Measurements from ENCODE around the gene FANK1.

The FANK1 gene

GRCh38 chr10:125962200-125962599 lies 65.8 kb downstream of the FANK1 start:
- TF ChIP-seq BACH2 (CRISPR knock-in tag; IDR thresholded peaks at IDR 0.05; ENCODE audit: borderline replicate concordance) = no peak
- TF ChIP-seq ZC3H10 (CRISPR knock-in tag; IDR thresholded peaks at IDR 0.05) = no peak
- TF ChIP-seq ZFP30 (CRISPR knock-in tag; IDR thresholded peaks at IDR 0.05) = no peak
- TF ChIP-seq GLIS3 (CRISPR knock-in tag; IDR thresholded peaks at IDR 0.05) = no peak

GRCh38 chr10:125964558-125964957 lies 68.2 kb downstream of the FANK1 start:
- TF ChIP-seq ISL1 (CRISPR knock-in tag; IDR thresholded peaks at IDR 0.05) = no peak
- TF ChIP-seq TOX (CRISPR knock-in tag; IDR thresholded peaks at IDR 0.05; ENCODE audit: borderline replicate concordance) = no peak
- TF ChIP-seq OSR1 (CRISPR knock-in tag; IDR thresholded peaks at IDR 0.05) = no peak
- TF ChIP-seq ARNTL (CRISPR knock-in tag; IDR thresholded peaks at IDR 0.05; ENCODE audit: borderline replicate concordance, low read depth) = no peak
- TF ChIP-seq ZNF565 (CRISPR knock-in tag; conservative IDR thresholded peaks at IDR 0.05; ENCODE audit: low read depth) = no peak
- no peak for TF ChIP-seq CSDC2 (CRISPR knock-in tag; IDR thresholded peaks at IDR 0.05)
- no peak for TF ChIP-seq ZC3H10 (CRISPR knock-in tag; IDR thresholded peaks at IDR 0.05)
- TF ChIP-seq TSHZ2 (CRISPR knock-in tag; IDR thresholded peaks at IDR 0.05) = no peak
- no peak for TF ChIP-seq SNAI2 (CRISPR knock-in tag; IDR thresholded peaks at IDR 0.05)
- TF ChIP-seq ZFP3 (CRISPR knock-in tag; IDR thresholded peaks at IDR 0.05) = no peak
- no peak for TF ChIP-seq CREB5 (CRISPR knock-in tag; IDR thresholded peaks at IDR 0.05; ENCODE audit: low read depth)
- no peak for TF ChIP-seq BACH2 (CRISPR knock-in tag; IDR thresholded peaks at IDR 0.05; ENCODE audit: borderline replicate concordance)
- TF ChIP-seq ZNF70 (CRISPR knock-in tag; IDR thresholded peaks at IDR 0.05) = no peak
- no peak for TF ChIP-seq GLIS3 (CRISPR knock-in tag; IDR thresholded peaks at IDR 0.05)
- no peak for TF ChIP-seq ZNF8 (CRISPR knock-in tag; IDR thresholded peaks at IDR 0.05)
- TF ChIP-seq RARB (CRISPR knock-in tag; IDR thresholded peaks at IDR 0.05) = no peak
- TF ChIP-seq PPARA (CRISPR knock-in tag; IDR thresholded peaks at IDR 0.05; ENCODE audit: borderline replicate concordance) = no peak
- no peak for TF ChIP-seq PATZ1 (CRISPR knock-in tag; IDR thresholded peaks at IDR 0.05; ENCODE audit: borderline replicate concordance)
- no peak for TF ChIP-seq TCF4 (CRISPR knock-in tag; IDR thresholded peaks at IDR 0.05; ENCODE audit: borderline replicate concordance)
- TF ChIP-seq POU6F1 (CRISPR knock-in tag; IDR thresholded peaks at IDR 0.05; ENCODE audit: borderline replicate concordance, low read depth) = no peak
- ATAC-seq = no peak

More at GRCh38 chr10:125962200-125962599, 65.8 kb downstream of the FANK1 start:
- ATAC-seq = no peak

GRCh38 chr10:125967533-125967932 lies 71.2 kb downstream of the FANK1 start:
- no peak for ATAC-seq
- TF ChIP-seq ZNF8 (CRISPR knock-in tag; IDR thresholded peaks at IDR 0.05) = no peak
- no peak for TF ChIP-seq CREB5 (CRISPR knock-in tag; IDR thresholded peaks at IDR 0.05; ENCODE audit: low read depth)
- TF ChIP-seq GLIS3 (CRISPR knock-in tag; IDR thresholded peaks at IDR 0.05) = no peak
- TF ChIP-seq ARNTL (CRISPR knock-in tag; IDR thresholded peaks at IDR 0.05; ENCODE audit: borderline replicate concordance, low read depth) = no peak
- no peak for TF ChIP-seq POU6F1 (CRISPR knock-in tag; IDR thresholded peaks at IDR 0.05; ENCODE audit: borderline replicate concordance, low read depth)
- no peak for TF ChIP-seq CSDC2 (CRISPR knock-in tag; IDR thresholded peaks at IDR 0.05)
- TF ChIP-seq SNAI2 (CRISPR knock-in tag; IDR thresholded peaks at IDR 0.05) = no peak
- TF ChIP-seq ZC3H10 (CRISPR knock-in tag; IDR thresholded peaks at IDR 0.05) = no peak
- TF ChIP-seq ZFP3 (CRISPR knock-in tag; IDR thresholded peaks at IDR 0.05) = no peak
- no peak for TF ChIP-seq RARB (CRISPR knock-in tag; IDR thresholded peaks at IDR 0.05)
- TF ChIP-seq PPARA (CRISPR knock-in tag; IDR thresholded peaks at IDR 0.05; ENCODE audit: borderline replicate concordance) = no peak
- no peak for TF ChIP-seq PATZ1 (CRISPR knock-in tag; IDR thresholded peaks at IDR 0.05; ENCODE audit: borderline replicate concordance)
- TF ChIP-seq BACH2 (CRISPR knock-in tag; IDR thresholded peaks at IDR 0.05; ENCODE audit: borderline replicate concordance) = no peak
- no peak for TF ChIP-seq ZFP30 (CRISPR knock-in tag; IDR thresholded peaks at IDR 0.05)
- TF ChIP-seq TOX (CRISPR knock-in tag; IDR thresholded peaks at IDR 0.05; ENCODE audit: borderline replicate concordance) = no peak

Measured in SK-N-SH treated with all-trans-retinoic acid at 6 μM for 48 hours (cell line).